ENCODE data around the gene MBL2.

DNA sequence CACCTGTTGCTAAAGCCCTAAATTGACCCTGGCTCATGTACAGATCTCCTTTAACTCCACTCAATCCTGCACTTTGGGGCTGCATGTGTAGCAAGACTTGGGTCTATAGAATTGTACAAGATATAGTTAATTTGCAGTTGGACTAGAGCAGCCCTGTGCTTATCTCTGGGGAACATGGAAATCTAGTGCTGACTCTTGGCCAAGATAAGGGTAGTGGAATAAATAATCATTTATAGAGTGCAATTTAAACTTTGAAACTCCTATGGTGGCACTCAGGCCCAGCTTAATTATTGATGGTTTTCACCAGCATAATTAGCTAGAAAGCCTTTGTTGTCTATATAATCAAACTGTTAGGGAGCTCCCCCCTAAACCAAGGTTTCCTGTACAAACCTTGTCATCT lies 39.2 kb upstream of the MBL2 start:
- TF ChIP-seq CTCF (tag by site-specific recombination; IDR thresholded peaks at IDR 0.05) (no peak), ZNF626 (tag by site-specific recombination; IDR thresholded peaks at IDR 0.05) (no peak), TCF7L2 (IDR thresholded peaks at IDR 0.05; ENCODE audit: borderline replicate concordance, low read depth, low read length) (no peak), ZNF530 (tag by site-specific recombination; IDR thresholded peaks at IDR 0.05; ENCODE audit: low read depth) (no peak), ZBTB48 (tag by site-specific recombination; IDR thresholded peaks at IDR 0.05) (no peak), REPIN1 (tag by site-specific recombination; IDR thresholded peaks at IDR 0.05; ENCODE audit: low read depth) (no peak)

Measured in HEK293 (cell line).